ENCODE results near the gene SLC27A2. TPM values are rescaled to one million over a fixed set of nuclear protein-coding genes. Genes with fewer than 3 reads are reported as not detected.

SLC27A2 gene
- total and polyA plus RNA-seq, 4 donors: 80.2 to 504 (median 216) TPM

GRCh38 chr15:50235794-50236193 is 53.8 kb downstream of the SLC27A2 start:
- TF ChIP-seq RXRA (IDR thresholded peaks at IDR 0.05) (peak in 1 of 2 donors; percentile 84), SP1 (IDR thresholded peaks at IDR 0.05) (peak; percentile 8), HNF4A (conservative IDR thresholded peaks at IDR 0.05) (peak in 1 of 2 donors; percentile 54), TAF1 (conservative IDR thresholded peaks at IDR 0.05) (no peak)
- peak overlapping the region in 1 of 2 donors; percentile 44 for H3K27ac ChIP-seq (ENCODE audit: low read depth in 1 of 2, low read length in 2 of 2)
- 55% methylated on average over 1 of the region's 1 CpG for WGBS

GRCh38 chr15:50236433-50236832 is 54.4 kb downstream of the SLC27A2 start:
- Histone ChIP-seq H3K4me3 (ENCODE audit: low read depth in 1 of 3, low read length in 3 of 3) (no peak overlapping the region), H3K36me3 (ENCODE audit: control insufficient read depth in 4 of 4, insufficient read depth in 3 of 4, low read depth in 1 of 4, low read length in 3 of 4) (peaks cover 0 to 19% (median 11%) of the 10 kb centered on the region in 4 donors), H3K27ac (ENCODE audit: low read depth in 1 of 2, low read length in 2 of 2) (peak overlapping the region in 1 of 2 donors; percentile 53), H3K27me3 (ENCODE audit: control insufficient read depth in 4 of 4, insufficient read depth in 4 of 4, low read length in 3 of 4) (no peaks in the 10 kb centered on the region), H3K9ac (ENCODE audit: low read depth in 1 of 2, low read length in 2 of 2) (no peak overlapping the region), H3K4me1 (ENCODE audit: control insufficient read depth in 4 of 4, insufficient read depth in 4 of 4, low read length in 3 of 4) (peaks cover 21 to 64% (median 52%) of the 10 kb centered on the region in 4 donors), H3K9me3 (ENCODE audit: control insufficient read depth in 4 of 4, low read length in 3 of 4) (no peaks in the 10 kb centered on the region)
- DNase-seq (ENCODE audit: low spot score): peak; percentile 12
- TF ChIP-seq FOXA2 (IDR thresholded peaks at IDR 0.05) (no peak), FOXA1 (IDR thresholded peaks at IDR 0.05) (no peak), HNF4G (IDR thresholded peaks at IDR 0.05) (no peak), HNF4A (conservative IDR thresholded peaks at IDR 0.05) (no peak), ZBTB33 (IDR thresholded peaks at IDR 0.05) (no peak), RXRA (IDR thresholded peaks at IDR 0.05) (no peak), NR2F2 (IDR thresholded peaks at IDR 0.05) (no peak), MAX (IDR thresholded peaks at IDR 0.05) (no peak), RAD21 (IDR thresholded peaks at IDR 0.05) (no peak), ATF3 (IDR thresholded peaks at IDR 0.05) (no peak)
- 93% methylated on average over 9 of the region's 9 CpGs for WGBS

More at GRCh38 chr15:50235794-50236193, 53.8 kb downstream of the SLC27A2 start:
- Histone ChIP-seq H3K27me3 (ENCODE audit: control insufficient read depth in 4 of 4, insufficient read depth in 4 of 4, low read length in 3 of 4) (no peaks in the 10 kb centered on the region), H3K4me3 (ENCODE audit: low read depth in 1 of 3, low read length in 3 of 3) (no peak overlapping the region), H3K9ac (ENCODE audit: low read depth in 1 of 2, low read length in 2 of 2) (no peak overlapping the region), H3K4me1 (ENCODE audit: control insufficient read depth in 4 of 4, insufficient read depth in 4 of 4, low read length in 3 of 4) (peaks cover 21 to 64% (median 52%) of the 10 kb centered on the region in 4 donors), H3K36me3 (ENCODE audit: control insufficient read depth in 4 of 4, insufficient read depth in 3 of 4, low read depth in 1 of 4, low read length in 3 of 4) (peaks cover 0 to 21% (median 11%) of the 10 kb centered on the region in 4 donors), H3K9me3 (ENCODE audit: control insufficient read depth in 4 of 4, low read length in 3 of 4) (no peaks in the 10 kb centered on the region)
- DNase-seq (ENCODE audit: low spot score): peak; percentile 30

- DNase-seq (ENCODE audit: low spot score): no peak
- H3K4me1 ChIP-seq (ENCODE audit: control insufficient read depth in 4 of 4, insufficient read depth in 4 of 4, low read length in 3 of 4): peaks cover 15 to 59% (median 50%) of the 10 kb centered on the region in 4 donors
- 42% methylated on average over 2 of the region's 2 CpGs for WGBS
- H3K27me3 ChIP-seq (ENCODE audit: control insufficient read depth in 4 of 4, insufficient read depth in 4 of 4, low read length in 3 of 4): no peaks in the 10 kb centered on the region
- peak overlapping the region in 1 of 2 donors; percentile 64 for H3K9ac ChIP-seq (ENCODE audit: low read depth in 1 of 2, low read length in 2 of 2)
- peak overlapping the region; percentile 49 to 80 for H3K27ac ChIP-seq (ENCODE audit: low read depth in 1 of 2, low read length in 2 of 2)
- H3K9me3 ChIP-seq (ENCODE audit: control insufficient read depth in 4 of 4, low read length in 3 of 4): no peaks in the 10 kb centered on the region
- H3K4me3 ChIP-seq (ENCODE audit: low read depth in 1 of 3, low read length in 3 of 3): no peak overlapping the region
- H3K36me3 ChIP-seq (ENCODE audit: control insufficient read depth in 4 of 4, insufficient read depth in 3 of 4, low read depth in 1 of 4, low read length in 3 of 4): peaks cover 0 to 7% (median 3%) of the 10 kb centered on the region in 4 donors
- TF ChIP-seq YY1 (IDR thresholded peaks at IDR 0.05): peak; percentile 61
- TF ChIP-seq CTCF (IDR thresholded peaks at IDR 0.05; ENCODE audit: low read depth, low read length, missing input control): no peak
- TF ChIP-seq HNF4G (IDR thresholded peaks at IDR 0.05): peak; percentile 67
- peak; percentile 97 for TF ChIP-seq SP1 (IDR thresholded peaks at IDR 0.05)
- no peak for TF ChIP-seq GABPA (IDR thresholded peaks at IDR 0.05 in 1 of 2, conservative IDR thresholded peaks at IDR 0.05 in 1 of 2)
- TF ChIP-seq RXRA (IDR thresholded peaks at IDR 0.05): peak; percentile 99 to 100
- peak; percentile 60 to 64 for TF ChIP-seq RAD21 (IDR thresholded peaks at IDR 0.05)
- TF ChIP-seq ATF3 (IDR thresholded peaks at IDR 0.05): no peak
- TF ChIP-seq JUND (IDR thresholded peaks at IDR 0.05): peak; percentile 74 to 83
- no peak for TF ChIP-seq FOXA1 (IDR thresholded peaks at IDR 0.05)
- peak; percentile 86 for TF ChIP-seq ZBTB33 (IDR thresholded peaks at IDR 0.05)
- TF ChIP-seq REST (IDR thresholded peaks at IDR 0.05): peak; percentile 80
- peak; percentile 89 to 91 for TF ChIP-seq HNF4A (conservative IDR thresholded peaks at IDR 0.05)
Observed at GRCh38 chr15:50238255-50238654, 56.3 kb downstream of the SLC27A2 start.
